HG02970 (cell line): ENCODE measurements around the gene SLF1.
"Not testable (repeated sequence)": the region's sequence is repeated elsewhere in the genome, so short reads cannot be mapped to it uniquely, and the experiment has no call there.

Experiments used
- ATAC-seq: cut with Tn5 transposase; IDR thresholded peaks from one replicate; pipeline ENCODE4 v1.9.1; 2021; ENCODE audit warnings: mild to moderate bottlenecking, moderate library complexity, moderate number of reproducible peaks; ENCODE audit not compliant: unreplicated experiment, low FRiP score

SLF1 gene

DNA sequence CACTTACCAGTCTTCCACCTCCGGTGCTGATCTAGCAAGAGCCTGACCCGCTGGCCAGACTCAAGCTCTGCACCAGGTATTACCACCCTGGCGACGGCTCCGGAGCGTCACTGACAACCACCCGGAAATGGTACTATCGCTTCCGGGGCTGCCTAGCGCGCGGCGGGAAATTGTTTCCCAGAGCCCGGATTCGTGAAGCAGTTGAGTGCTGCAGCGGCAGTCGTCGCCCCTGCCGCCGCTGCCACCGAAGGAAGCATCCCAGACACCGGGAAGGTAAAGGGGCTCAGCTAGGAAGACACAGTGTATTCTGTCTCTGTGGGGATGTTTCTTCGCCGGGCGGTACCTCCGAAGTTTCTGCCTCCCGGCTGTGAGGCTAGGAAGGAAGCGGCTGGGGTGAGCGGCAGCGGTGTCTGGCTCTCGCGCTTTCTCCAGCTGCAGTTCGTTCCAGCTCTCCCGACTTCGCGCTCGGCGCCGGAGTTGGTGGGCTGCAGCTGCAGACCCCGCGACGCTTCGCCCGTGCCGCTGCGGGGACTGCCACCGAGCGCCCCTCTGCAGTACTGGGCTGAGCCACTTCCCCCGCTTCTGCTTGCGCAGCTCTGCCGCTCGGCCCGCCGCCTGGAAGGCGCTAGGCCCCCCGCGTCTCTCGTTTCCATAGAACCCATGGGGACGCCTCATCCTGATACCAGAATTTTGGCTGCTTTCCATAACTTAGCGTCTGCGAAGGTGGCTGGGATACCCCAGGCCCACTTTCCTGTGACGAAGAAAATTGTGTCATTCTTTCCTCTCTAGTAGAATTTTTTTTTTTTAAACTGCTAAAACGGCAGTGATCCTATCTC is at the start of gene SLF1, which contains the start of gene KIAA0825:
SLF1 (plus strand) TSS at position 177 of the 836 bp plus-strand sequence. CDS start 10,142 bp downstream, outside the sequence.
KIAA0825 (minus strand) TSS at position 112 of the 836 bp plus-strand sequence. CDS start 81,478 bp downstream, outside the sequence.
- peak; percentile 95 for ATAC-seq

DNA sequence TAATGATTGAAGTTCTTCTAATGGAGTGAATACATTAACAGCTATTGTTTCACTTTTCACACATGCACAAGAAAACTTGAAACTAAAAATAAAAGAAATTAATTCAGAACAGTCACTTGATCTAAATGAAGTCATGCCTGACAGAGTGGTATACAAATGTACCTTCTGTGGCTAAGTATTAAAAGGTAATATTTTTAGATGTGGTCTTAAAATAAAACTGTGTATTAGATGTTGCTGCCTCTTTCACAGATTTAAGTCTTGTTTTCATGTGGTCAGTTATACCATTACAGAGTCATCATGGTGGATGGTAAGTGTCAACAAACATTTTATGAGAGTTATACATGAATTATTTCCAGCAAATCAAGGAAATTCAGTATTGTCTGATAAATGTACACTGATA is 47.1 kb upstream of the SLF1 start:
- no peak for ATAC-seq

DNA sequence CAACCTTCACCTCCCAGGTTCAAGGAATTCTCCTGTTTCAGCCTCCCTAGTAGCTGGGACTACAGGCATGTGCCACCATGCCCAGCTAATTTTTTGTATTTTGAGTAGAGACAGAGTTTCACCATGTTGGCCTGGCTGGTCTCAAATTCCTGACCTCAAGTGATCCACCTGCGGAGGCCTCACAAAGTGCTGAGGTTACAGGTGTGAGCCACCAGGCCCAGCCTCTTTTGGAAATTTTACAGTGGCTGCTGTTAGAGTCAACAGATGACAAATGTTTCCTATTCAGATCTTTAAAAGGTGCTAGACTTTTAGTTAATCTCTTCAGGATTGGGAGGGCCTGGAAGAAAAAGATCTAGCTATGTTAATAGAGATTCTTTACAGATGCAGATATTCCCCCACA is 45.1 kb upstream of the SLF1 start:
- ATAC-seq, result not testable (repeated sequence)

DNA sequence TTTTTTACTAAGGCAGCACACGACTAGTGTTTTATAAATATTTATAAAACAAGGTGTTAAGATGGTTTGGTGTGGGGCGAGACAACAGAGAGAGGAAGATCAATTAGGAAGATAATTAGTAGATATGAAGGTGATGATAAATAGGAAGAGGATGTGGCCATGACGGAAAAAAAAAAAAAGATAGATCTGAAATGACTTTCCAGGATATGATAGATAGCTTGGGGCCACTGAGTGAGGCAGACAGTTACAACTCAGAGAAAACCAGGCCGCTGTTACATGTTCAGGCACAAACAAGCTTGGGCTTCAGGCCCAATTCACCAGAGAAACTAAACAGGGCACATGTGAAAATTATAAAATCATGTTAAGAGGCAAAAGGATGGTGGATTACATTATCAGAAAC is 43.3 kb upstream of the SLF1 start:
- no peak for ATAC-seq

DNA sequence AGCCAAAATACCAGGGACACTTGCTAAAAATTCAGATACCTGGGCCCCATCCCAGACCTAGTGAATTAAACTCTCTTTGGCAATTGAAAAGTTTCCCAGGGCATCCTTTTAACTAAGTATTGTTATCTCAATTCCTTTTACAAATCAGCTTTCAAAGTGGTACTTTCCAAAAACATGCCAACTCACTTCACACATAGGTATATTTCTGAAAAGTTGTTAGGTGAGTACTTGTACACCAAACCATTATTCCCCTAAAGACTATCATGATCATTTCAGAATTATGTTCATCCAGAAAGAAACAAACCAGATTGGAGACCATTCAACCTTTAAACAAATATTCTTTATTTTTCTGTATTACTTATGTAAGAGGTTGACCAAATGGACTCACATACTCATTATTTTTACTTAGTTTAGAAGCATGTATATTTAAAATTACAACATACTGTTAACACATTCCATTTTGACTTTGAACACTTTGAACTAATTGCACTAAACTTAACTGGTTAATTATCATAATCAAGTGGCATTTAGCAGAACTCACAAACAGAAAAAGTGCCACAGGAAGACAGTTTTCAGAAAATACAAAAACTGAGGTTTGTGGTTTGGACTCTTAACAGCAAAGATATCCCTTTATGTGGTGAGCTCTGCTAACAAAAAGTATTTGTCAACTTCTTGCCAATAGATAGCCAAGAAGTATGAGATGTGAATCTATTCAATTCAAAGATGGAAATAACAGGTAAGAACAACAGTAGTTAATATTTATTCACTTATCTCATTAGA is 40.8 kb upstream of the SLF1 start:
- ATAC-seq, result peak; percentile 55

DNA sequence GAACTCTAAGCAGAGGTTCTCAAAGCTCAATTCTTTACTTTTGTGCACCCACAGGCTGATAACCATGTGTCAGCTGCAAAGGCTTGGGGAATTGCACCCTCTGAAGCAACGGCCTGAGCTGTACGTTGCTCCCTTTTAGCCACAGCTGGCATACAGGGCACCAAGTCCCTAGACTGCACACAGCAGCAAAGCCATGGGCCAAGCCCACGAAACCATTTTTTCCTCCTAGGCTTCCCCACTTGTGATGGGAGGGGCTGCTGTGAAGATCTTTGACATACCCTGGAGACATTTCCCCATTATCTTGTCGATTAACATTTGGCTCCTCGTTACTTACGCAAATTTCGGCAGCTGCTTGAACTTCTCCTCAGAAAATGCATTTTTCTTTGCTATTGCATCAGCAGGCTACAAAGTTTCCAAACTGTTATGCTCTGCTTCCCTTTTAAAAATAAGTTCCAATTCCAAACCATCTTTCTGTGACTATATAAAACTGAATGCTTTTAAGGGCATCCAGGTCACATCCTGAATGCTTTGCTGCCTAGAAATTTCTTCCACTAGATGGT is 23.1 kb upstream of the SLF1 start:
- ATAC-seq, result no peak

DNA sequence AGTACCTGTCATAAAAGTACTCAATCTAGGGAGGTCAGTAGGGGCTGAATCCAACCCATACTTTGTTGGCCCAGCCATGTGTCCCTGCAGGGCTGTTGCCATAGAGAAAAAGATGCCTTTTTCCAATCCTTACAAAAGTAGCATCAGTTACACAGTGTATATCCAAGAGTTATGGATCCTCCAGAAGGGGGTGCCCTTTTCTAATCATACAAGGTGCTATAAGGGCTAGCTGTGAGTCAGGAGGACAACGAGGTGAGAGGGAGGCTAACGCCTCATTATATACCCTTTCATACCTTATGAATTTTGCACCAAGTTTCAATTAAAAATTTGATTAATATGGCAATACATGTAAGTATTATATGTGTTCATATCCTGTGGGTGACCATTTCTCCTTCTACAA is 4.9 kb upstream of the SLF1 start:
- no peak for ATAC-seq

DNA sequence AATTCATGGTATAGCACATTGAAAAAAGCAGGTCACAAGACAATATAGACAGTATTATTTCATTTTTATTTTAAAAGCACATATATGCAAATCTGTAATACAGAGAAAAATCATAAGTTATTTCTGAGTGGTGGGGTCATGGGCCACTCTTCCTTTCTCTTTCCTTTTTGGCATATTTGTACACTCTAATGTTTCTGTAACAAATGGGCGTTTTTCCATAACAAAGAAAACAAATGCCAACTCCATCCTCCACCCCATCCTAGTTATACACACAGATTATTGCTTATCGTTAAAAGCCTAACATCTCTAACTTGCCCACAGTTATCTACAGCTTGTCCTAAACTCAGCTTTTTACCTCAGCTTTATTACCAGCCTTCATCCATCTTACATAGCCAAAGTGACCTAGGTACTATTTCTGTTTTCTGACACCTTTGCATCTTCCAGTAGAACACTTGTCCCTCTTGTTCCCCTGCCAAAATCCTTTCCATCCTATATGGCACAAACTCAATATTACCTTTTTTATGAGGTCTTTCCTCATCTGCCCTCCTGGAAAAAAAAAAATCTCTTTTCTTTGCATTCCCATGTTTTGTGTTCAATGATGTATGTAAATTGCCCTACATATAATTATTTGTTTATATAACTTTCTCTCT is 4.2 kb upstream of the SLF1 start:
- no peak for ATAC-seq

DNA sequence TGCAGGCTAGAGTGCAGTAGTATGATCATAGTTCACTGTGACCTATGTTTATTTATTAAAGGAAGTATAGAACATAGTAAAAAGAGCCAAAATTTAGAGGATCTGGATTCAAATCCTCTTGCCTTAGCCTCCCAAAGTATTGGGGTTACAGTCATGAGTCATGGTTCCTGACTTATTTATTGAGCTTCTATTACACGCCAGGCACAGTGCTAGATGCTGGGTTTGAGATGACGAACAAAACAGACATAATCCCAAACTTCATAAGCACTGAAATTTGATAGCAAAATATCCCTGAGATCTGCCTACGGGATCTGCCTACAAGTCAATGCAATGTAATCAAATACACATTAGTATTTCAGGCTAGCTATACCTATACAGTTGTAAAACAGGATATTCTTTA is 2.6 kb upstream of the SLF1 start:
- no peak for ATAC-seq

DNA sequence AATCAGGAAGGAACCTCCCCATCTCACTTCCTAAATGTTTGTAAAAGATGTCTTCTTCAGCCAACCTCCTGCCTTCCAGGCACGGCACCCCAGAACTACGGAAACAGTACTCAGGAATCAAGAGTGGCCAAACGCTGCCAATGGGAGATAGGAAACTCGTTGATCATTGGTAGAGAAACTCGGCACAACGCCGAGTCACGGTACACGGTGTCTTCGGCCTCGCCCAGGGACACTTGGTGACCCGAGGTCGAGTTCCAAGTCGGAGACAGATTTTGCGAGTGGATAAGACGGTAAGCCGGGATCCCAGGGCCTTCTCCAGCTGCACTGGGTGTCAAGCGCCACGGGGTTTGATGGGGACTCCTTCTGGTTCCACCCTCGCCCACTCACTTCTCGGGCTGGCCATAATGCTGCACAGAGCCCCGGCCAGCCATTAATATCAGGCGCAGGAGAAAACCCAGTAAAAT is 408 bp upstream of the SLF1 start:
- peak; percentile 6 for ATAC-seq

DNA sequence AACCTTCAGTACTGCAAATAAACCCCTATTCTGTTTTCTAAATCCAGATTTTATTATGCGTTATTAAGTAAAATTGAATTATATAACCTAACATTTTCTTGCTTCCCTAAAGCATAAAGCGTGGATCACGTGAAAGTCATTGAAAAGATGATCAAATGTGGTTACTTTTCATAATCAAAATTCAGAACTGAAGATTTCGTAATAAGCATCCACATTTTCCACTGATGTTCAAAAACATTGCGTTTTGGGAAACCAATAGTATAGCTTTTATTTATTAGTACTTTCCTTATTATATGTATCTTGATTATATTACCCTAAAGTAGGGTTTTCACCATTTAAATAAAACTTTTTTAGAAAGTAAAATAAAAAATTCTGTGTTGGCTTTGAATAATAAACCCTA is 1.8 kb downstream of the SLF1 start:
- ATAC-seq, result no peak

DNA sequence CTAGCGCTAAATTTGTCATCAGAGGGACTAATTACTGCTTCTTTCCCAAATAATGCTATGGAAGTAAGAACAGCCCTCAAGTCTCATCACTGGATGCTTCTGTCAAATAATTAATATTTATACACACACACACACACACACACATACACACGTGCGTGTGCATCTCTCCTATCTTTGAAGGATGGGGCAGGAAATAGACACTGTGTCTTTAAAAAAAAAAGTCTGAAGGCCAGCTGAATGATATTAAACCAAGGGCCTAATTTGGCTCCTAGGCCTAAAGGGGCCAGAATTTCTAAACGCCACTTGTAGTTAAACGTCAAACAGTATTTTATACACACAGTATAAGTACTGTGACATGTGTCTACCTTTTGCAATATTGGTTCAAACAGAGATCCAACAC is 3.3 kb downstream of the SLF1 start:
- ATAC-seq, result no peak

DNA sequence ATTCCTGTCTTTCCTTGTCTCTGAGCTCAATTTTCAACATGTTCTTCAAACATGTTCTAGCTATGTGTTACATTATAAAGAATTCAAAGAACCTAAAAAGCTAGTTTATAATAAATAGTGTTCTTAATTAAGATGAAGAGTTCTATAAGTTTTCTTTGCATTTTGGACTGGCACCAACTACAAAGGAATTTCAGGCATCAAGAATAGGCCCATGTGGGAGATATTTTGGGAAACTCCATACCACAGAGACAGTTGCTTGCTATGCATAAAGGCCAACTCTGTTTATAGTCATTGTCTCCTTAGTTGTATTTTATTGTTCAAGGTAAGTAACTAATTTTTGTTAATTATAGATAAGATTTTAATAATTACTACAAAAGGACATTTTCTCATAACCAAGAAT is 4.5 kb downstream of the SLF1 start:
- no peak for ATAC-seq

DNA sequence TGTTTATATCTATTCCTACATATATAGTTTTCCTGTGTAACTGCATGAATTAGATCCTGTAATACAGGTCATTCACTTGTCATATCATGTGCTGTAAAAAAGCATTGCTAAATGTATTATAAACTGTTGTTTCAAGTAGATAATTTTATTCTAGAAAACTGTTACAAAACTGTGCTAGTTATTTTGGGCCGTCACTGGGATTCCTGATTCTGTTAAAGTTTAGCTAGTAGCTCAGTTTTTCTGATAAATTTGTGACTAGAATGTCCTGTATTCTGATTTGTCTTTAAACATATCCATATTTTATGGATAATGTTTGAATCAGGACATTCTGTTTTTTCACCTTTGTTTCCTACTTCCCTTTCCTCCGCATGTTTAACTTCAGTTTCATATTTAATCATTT is 5.4 kb downstream of the SLF1 start:
- no peak for ATAC-seq

DNA sequence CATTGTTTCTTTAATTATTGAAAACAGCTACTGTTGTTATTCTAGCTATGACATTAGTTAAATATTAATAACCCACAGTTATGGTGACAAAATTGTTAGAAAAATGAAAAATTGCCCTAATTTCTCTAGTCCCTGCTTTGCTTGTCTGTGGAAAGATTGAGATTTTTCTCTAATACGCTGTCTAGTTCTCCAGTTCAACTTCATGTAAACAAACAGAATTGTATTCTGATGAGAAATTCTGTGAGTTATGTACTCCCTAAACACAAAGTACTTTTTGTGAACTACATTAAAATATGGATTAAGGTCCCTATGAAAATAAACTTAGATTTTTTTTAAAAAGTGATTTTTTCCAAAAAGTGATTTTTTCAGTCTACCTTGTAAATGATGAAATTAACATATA is 8.7 kb downstream of the SLF1 start:
- no peak for ATAC-seq

DNA sequence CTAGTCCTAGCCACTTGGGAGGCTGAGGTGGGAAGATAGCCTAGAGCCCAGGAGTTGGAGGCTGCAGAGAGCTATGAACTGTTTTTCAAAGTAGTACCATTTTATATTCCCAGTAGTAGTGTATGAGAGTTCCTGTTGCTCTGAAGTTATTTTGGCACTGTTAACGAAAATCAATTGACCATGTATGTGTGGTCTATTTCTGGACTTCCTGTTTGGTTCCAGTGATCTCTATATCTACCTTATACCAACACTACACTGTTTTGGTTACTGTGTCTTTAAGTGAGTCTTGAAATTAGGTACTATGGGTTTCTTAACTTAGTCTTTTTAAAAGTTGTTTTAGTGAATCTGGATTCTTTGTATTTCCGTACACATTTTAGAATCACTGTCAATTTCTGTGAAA is 13.6 kb downstream of the SLF1 start:
- ATAC-seq, result no peak

DNA sequence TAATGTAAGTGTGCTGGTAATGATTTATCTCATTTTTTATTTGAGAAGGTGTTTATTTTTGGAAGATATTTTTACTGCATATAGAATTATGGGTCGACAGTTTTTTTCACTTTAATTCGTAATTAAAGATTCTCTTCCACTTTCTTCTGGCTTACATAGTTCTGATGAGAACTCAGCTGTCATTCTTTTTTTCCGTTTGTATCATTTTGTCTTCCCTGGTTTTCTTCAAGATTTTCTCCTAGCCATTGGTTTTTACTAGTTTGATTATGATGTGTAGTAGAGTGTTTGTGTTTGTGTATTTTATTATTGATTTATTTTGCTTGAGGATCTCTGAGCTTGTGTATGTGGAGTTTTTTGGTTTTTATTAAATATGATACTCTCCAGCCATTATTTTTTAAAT is 21.7 kb downstream of the SLF1 start:
- no peak for ATAC-seq

DNA sequence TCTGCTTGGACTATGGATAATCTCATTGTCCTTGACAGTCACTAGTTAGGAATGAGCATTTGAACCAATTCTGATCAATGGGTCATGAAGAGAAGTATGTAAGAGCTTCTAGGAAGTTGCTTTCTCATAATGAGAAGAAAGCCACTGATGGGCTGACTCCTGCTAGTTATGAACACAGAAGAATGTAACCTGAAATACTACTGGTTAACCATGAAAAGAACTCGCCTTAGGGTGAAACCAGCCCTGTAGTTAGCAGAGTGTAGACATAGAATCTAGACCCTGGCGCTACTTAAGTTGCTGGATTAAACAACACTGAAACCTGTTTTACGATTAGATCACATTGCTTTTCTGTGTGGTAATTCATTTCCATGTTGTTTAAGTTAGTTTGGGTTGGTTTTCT is 26.6 kb downstream of the SLF1 start:
- no peak for ATAC-seq

DNA sequence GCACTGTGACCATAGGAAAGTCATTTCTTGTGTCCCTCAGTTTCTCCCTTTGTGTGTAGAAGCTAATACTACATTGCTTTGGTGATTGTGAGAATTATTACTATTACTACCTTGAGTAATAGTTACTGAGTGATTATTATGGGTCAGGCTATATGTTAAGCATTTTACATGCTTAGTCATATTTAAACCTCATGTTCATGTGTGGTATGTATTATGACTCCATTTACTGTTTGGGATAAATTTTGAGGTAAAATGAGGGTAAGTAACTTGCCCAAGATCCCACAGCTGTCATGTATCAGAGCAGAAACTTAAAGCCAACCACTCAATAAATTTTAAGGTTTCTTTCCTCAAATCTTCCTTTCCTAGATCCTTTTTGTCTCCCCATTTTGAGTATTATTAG is 28.3 kb downstream of the SLF1 start:
- ATAC-seq, result no peak

DNA sequence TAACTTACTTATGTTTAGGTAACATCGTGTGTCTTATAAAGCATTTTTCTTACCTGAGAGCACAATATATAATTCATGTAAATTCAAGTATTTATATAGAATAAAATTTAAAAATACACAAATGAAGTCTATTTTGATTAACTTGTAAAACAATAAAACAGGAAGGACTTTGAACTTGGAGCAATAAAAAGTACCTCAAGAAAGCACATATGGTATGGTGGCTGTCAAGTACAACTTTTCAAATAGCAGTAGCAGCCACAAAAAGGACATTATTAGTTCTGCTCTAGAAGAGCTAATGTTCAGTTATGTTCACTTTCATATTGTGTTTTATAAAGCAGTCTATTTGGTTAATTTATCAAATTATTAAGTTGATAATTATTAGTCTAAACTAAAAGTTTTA is 31.4 kb downstream of the SLF1 start:
- no peak for ATAC-seq

DNA sequence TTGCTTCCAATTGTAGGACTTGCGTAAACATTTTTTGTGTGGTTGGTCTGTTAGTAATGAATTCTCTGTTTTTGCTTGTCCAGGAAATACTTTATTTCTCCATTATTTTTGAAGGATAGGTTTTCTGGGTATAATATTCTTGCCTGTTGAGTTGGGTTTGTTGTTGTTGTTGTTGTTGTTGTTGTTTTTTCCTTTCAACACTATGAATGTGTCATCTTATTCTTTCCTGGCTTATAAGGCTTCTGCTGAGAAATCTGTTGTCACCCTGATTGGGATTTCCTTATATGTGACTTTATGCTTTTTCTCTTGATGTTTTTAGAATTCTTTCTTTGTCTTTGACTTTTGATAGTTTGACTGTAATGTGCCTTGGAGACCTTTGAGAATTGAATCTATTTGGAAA is 39.8 kb downstream of the SLF1 start:
- no peak for ATAC-seq
